Loucy (cell line): Measurements from ENCODE around the gene SLC6A20.

Source experiments
- H2AFZ ChIP-seq: fragments of 200-600 bp; sonication (generic); 2 replicates; pipeline ENCODE4 v1.6.0; 2016; ENCODE audit warnings: antibody characterized with exemption, mild to moderate bottlenecking, low read length, moderate library complexity
- H3F3A ChIP-seq: fragments of 200-600 bp; 2 replicates; pipeline ENCODE4 v1.6.0; 2016; ENCODE audit warnings: antibody characterized with exemption, low read depth, mild to moderate bottlenecking
- H3K27me3 ChIP-seq: fragments of 200-600 bp; sonication (generic); 2 replicates; pipeline ENCODE4 v1.6.1; 2014; ENCODE audit warnings: low read length, mild to moderate bottlenecking; ENCODE audit not compliant: insufficient read depth, poor library complexity, severe bottlenecking
- H3K36me3 ChIP-seq: fragments of 200-600 bp; sonication (generic); 2 replicates; pipeline ENCODE4 v1.6.1; 2016; ENCODE audit warnings: low read length; ENCODE audit not compliant: insufficient read depth
- H3K4me1 ChIP-seq: fragments of 200-600 bp; sonication (generic); 2 replicates; pipeline ENCODE4 v1.5.1; 2014; ENCODE audit warnings: low read length, mild to moderate bottlenecking; ENCODE audit not compliant: insufficient read depth, poor library complexity, severe bottlenecking
- H3K4me2 ChIP-seq: fragments of 200-600 bp; sonication (generic); 2 replicates; pipeline ENCODE4 v1.6.0; 2014; ENCODE audit warnings: antibody characterized with exemption, low read length, low read depth, mild to moderate bottlenecking; ENCODE audit not compliant: poor library complexity, severe bottlenecking
- H3K4me3 ChIP-seq: fragments of 200-600 bp; sonication (generic); 2 replicates; pipeline ENCODE4 v1.5.1; 2014; ENCODE audit warnings: low read length, mild to moderate bottlenecking, mixed read lengths; ENCODE audit not compliant: poor library complexity, severe bottlenecking
- H3K79me2 ChIP-seq: fragments of 200-600 bp; sonication (generic); 2 replicates; pipeline ENCODE4 v1.6.1; 2014; ENCODE audit warnings: low read length; ENCODE audit not compliant: insufficient read depth
- H3K9ac ChIP-seq: fragments of 200-600 bp; sonication (generic); 2 replicates; pipeline ENCODE4 v1.6.0; 2014; ENCODE audit warnings: mild to moderate bottlenecking, low read depth, low read length, moderate library complexity; ENCODE audit not compliant: poor library complexity, severe bottlenecking
- H3K9me2 ChIP-seq: fragments of 200-600 bp; sonication (generic); replicated peaks from 2 replicates; pipeline ENCODE4 v1.6.1; 2016; ENCODE audit warnings: low read depth, low read length, mixed read lengths
- H3K9me3 ChIP-seq: fragments of 200-600 bp; sonication (generic); 2 replicates; pipeline ENCODE4 v1.6.1; 2014; ENCODE audit warnings: mild to moderate bottlenecking, antibody characterized with exemption, low read length, low read depth; ENCODE audit not compliant: insufficient read depth
- H4K20me1 ChIP-seq: fragments of 200-600 bp; sonication (generic); 2 replicates; pipeline ENCODE4 v1.6.0; 2014; ENCODE audit warnings: antibody characterized with exemption, low read length, mild to moderate bottlenecking; ENCODE audit not compliant: insufficient read depth, poor library complexity, severe bottlenecking
- CTCF ChIP-seq: fragments of 200-600 bp; sonication (generic); conservative IDR thresholded peaks from 2 replicates; pipeline ENCODE4 v1.5.1; 2014; ENCODE audit warnings: mild to moderate bottlenecking, antibody characterized with exemption, low read length
- EZH2phosphoT487 ChIP-seq: fragments of 200-600 bp; IDR thresholded peaks from 2 replicates; pipeline ENCODE4 v1.6.1; 2018; ENCODE audit warnings: antibody characterized with exemption, mild to moderate bottlenecking, moderate library complexity, borderline replicate concordance

Gene SLC6A20

GRCh38 chr3:45807681-45808540 lies 11.6 kb upstream of the SLC6A20 start:
- Histone ChIP-seq H3K9me3 (no peaks in the 10 kb centered on the region), H2AFZ (no peak overlapping the region), H3K79me2 (no peaks in the 10 kb centered on the region), H3K9ac (no peak overlapping the region), H3K36me3 (no peaks in the 10 kb centered on the region), H3K27me3 (peaks cover 79% of the 10 kb centered on the region), H3K4me1 (no peaks in the 10 kb centered on the region), H3K4me3 (no peak overlapping the region), H3F3A (no peaks in the 10 kb centered on the region), H3K4me2 (no peak overlapping the region), H4K20me1 (no peaks in the 10 kb centered on the region), H3K9me2 (no peaks in the 10 kb centered on the region)
- no peak for TF ChIP-seq CTCF
- TF ChIP-seq EZH2phosphoT487 = no peak

GRCh38 chr3:45807133-45807532 lies 10.8 kb upstream of the SLC6A20 start:
- no peaks in the 10 kb centered on the region for H3K9me2 ChIP-seq
- no peak overlapping the region for H3K9ac ChIP-seq
- no peaks in the 10 kb centered on the region for H3K36me3 ChIP-seq
- H2AFZ ChIP-seq = no peak overlapping the region
- no peak for TF ChIP-seq EZH2phosphoT487
- TF ChIP-seq CTCF = no peak
- peaks cover 80% of the 10 kb centered on the region for H3K27me3 ChIP-seq
- H3K4me1 ChIP-seq = no peaks in the 10 kb centered on the region
- H3K9me3 ChIP-seq = no peaks in the 10 kb centered on the region
- H3K4me3 ChIP-seq = no peak overlapping the region
- no peak overlapping the region for H3K4me2 ChIP-seq
- H3K79me2 ChIP-seq = no peaks in the 10 kb centered on the region
- no peaks in the 10 kb centered on the region for H4K20me1 ChIP-seq
- H3F3A ChIP-seq = no peaks in the 10 kb centered on the region

GRCh38 chr3:45806072-45806471 lies 9.7 kb upstream of the SLC6A20 start:
- Histone ChIP-seq H3K27me3 (peaks cover 72% of the 10 kb centered on the region), H3K4me3 (no peak overlapping the region), H3K9me3 (no peaks in the 10 kb centered on the region), H3K9ac (no peak overlapping the region), H3F3A (no peaks in the 10 kb centered on the region), H4K20me1 (no peaks in the 10 kb centered on the region), H3K4me2 (no peak overlapping the region), H3K36me3 (no peaks in the 10 kb centered on the region), H3K4me1 (no peaks in the 10 kb centered on the region), H3K79me2 (no peaks in the 10 kb centered on the region), H2AFZ (no peak overlapping the region), H3K9me2 (no peaks in the 10 kb centered on the region)
- TF ChIP-seq CTCF = no peak
- TF ChIP-seq EZH2phosphoT487 = no peak
